ENCODE measurements around the gene RTKN. TPM values are rescaled to one million over a fixed set of nuclear protein-coding genes. Genes with fewer than 3 reads are reported as not detected.

RTKN gene
- total and polyA plus RNA-seq, 4 donors, result 27.8 to 98.0 (median 73.0) TPM

DNA sequence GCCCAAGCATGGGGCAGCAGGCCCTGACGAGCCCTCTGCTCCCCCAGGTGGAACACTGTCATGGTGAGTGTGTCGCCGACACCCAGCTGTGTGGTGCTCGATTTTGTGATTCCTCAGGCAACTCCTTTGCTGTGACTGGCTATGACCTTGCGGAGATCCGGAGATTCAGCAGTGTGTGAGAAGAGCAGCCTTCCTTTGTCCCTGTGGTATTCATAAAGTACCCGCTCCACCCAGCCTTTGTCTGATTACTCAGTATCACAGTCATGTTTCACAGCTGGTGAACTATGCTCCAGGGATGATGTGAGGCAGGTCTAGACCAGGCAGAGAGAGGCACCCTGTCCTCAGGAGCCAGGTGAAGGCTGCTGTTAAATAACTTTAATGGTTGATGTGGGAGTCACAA, 16.2 kb downstream of the RTKN start:
- Histone ChIP-seq H3K4me1 (ENCODE audit: control insufficient read depth in 4 of 4, insufficient read depth in 4 of 4, low read length in 3 of 4) (peaks cover 8 to 34% (median 26%) of the 10 kb centered on the region in 4 donors), H3K9me3 (ENCODE audit: control insufficient read depth in 4 of 4, low read length in 3 of 4) (no peaks in the 10 kb centered on the region), H3K36me3 (ENCODE audit: control insufficient read depth in 4 of 4, insufficient read depth in 3 of 4, low read depth in 1 of 4, low read length in 3 of 4) (peaks cover 10 to 41% (median 27%) of the 10 kb centered on the region in 4 donors), H3K27me3 (ENCODE audit: control insufficient read depth in 4 of 4, insufficient read depth in 4 of 4, low read length in 3 of 4) (no peaks in the 10 kb centered on the region), H3K9ac (ENCODE audit: low read depth in 1 of 2, low read length in 2 of 2) (no peak overlapping the region), H3K4me3 (ENCODE audit: low read depth in 1 of 3, low read length in 3 of 3) (no peak overlapping the region), H3K27ac (ENCODE audit: low read depth in 1 of 2, low read length in 2 of 2) (no peak overlapping the region)
- DNase-seq (ENCODE audit: low spot score), result no peak
- TF ChIP-seq FOXA1 (IDR thresholded peaks at IDR 0.05), result no peak
- no peak for TF ChIP-seq SP1 (IDR thresholded peaks at IDR 0.05)
- TF ChIP-seq, protein P1, sequence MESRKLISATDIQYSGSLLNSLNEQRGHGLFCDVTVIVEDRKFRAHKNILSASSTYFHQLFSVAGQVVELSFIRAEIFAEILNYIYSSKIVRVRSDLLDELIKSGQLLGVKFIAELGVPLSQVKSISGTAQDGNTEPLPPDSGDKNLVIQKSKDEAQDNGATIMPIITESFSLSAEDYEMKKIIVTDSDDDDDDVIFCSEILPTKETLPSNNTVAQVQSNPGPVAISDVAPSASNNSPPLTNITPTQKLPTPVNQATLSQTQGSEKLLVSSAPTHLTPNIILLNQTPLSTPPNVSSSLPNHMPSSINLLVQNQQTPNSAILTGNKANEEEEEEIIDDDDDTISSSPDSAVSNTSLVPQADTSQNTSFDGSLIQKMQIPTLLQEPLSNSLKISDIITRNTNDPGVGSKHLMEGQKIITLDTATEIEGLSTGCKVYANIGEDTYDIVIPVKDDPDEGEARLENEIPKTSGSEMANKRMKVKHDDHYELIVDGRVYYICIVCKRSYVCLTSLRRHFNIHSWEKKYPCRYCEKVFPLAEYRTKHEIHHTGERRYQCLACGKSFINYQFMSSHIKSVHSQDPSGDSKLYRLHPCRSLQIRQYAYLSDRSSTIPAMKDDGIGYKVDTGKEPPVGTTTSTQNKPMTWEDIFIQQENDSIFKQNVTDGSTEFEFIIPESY (IDR thresholded peaks at IDR 0.05), result no peak
- TF ChIP-seq HNF4G (IDR thresholded peaks at IDR 0.05), result no peak
- TF ChIP-seq YY1 (IDR thresholded peaks at IDR 0.05), result no peak
- TF ChIP-seq, protein P2, sequence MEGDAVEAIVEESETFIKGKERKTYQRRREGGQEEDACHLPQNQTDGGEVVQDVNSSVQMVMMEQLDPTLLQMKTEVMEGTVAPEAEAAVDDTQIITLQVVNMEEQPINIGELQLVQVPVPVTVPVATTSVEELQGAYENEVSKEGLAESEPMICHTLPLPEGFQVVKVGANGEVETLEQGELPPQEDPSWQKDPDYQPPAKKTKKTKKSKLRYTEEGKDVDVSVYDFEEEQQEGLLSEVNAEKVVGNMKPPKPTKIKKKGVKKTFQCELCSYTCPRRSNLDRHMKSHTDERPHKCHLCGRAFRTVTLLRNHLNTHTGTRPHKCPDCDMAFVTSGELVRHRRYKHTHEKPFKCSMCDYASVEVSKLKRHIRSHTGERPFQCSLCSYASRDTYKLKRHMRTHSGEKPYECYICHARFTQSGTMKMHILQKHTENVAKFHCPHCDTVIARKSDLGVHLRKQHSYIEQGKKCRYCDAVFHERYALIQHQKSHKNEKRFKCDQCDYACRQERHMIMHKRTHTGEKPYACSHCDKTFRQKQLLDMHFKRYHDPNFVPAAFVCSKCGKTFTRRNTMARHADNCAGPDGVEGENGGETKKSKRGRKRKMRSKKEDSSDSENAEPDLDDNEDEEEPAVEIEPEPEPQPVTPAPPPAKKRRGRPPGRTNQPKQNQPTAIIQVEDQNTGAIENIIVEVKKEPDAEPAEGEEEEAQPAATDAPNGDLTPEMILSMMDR (IDR thresholded peaks at IDR 0.05; ENCODE audit: low read depth, low read length, missing input control), result no peak
- TF ChIP-seq, protein P3, sequence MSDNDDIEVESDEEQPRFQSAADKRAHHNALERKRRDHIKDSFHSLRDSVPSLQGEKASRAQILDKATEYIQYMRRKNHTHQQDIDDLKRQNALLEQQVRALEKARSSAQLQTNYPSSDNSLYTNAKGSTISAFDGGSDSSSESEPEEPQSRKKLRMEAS (IDR thresholded peaks at IDR 0.05), result no peak
- 92% methylated on average over 7 of the region's 7 CpGs for WGBS

DNA sequence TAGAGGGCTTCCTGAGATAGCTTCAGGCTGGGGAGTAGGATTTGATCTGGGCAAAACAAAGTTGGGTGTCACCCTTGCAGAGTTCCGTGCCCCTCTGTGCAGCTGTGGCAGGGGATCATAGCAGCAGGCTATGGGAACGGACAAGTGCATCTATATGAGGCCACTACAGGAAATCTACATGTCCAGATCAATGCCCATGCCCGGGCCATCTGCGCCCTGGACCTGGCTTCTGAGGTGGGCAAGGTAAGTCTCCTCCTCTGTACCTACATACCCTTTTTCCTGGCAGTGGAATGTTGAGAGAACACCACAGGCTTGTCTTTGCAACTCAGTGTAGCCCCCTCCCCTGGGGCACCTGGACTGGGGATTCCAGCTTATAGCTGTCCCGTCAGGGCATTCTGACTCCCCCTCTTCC, 16.7 kb downstream of the RTKN start:
- 92% methylated on average over 5 of the region's 5 CpGs for WGBS
- DNase-seq (ENCODE audit: low spot score), result no peak
- H3K4me3 ChIP-seq (ENCODE audit: low read depth in 1 of 3, low read length in 3 of 3), result no peak overlapping the region
- peaks cover 10 to 41% (median 27%) of the 10 kb centered on the region in 4 donors for H3K36me3 ChIP-seq (ENCODE audit: control insufficient read depth in 4 of 4, insufficient read depth in 3 of 4, low read depth in 1 of 4, low read length in 3 of 4)
- no peak overlapping the region for H3K9ac ChIP-seq (ENCODE audit: low read depth in 1 of 2, low read length in 2 of 2)
- H3K4me1 ChIP-seq (ENCODE audit: control insufficient read depth in 4 of 4, insufficient read depth in 4 of 4, low read length in 3 of 4), result peaks cover 6 to 28% (median 21%) of the 10 kb centered on the region in 4 donors
- TF ChIP-seq, protein P3 (IDR thresholded peaks at IDR 0.05), result no peak
- TF ChIP-seq FOXA1 (IDR thresholded peaks at IDR 0.05) (no peak), JUND (IDR thresholded peaks at IDR 0.05) (no peak), NR2F2 (IDR thresholded peaks at IDR 0.05) (no peak), EGR1 (IDR thresholded peaks at IDR 0.05; ENCODE audit: low read depth in 2 of 2) (no peak)
- H3K27ac ChIP-seq (ENCODE audit: low read depth in 1 of 2, low read length in 2 of 2), result no peak overlapping the region
- H3K27me3 ChIP-seq (ENCODE audit: control insufficient read depth in 4 of 4, insufficient read depth in 4 of 4, low read length in 3 of 4), result no peaks in the 10 kb centered on the region
- H3K9me3 ChIP-seq (ENCODE audit: control insufficient read depth in 4 of 4, low read length in 3 of 4), result no peaks in the 10 kb centered on the region

DNA sequence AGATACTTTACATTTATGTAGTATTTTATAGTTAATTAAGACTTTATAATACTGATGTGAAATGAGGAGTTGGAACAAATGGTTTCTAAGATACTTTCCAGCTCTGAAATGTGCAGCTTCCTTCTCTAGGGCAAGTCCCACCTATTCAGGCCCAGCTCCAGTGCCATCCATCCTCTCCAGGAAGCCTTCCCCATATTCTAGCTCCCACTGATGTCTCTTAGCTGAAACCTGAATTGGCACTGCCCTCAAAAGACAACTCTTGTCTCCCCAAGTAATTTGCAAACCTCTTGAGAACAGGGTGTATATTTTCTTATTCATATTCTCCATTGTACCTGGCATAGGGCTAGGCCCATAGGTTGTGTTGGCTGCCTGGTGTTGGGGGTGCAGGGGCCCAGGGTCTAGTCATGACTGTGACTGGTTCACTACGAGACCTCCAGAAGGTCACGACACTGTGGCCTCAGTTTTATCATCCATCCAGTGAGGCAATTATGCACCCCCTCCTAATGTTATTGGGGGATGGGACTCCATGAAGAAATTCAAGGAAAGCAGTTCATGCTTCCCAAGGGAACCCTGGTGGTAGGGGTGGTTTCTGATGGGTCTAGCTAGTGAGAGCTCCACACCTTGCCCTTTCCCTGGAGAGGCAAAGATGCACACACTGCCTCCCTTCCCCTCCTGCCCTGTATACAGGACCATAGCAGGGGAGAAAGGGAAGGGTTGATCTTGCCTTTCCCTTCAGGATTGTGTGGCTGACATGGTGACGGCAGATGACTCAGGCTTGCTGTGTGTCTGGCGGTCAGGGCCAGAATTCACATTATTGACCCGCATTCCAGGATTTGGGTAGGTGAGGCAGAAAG, 17.4 kb downstream of the RTKN start:
- H3K4me1 ChIP-seq (ENCODE audit: control insufficient read depth in 4 of 4, insufficient read depth in 4 of 4, low read length in 3 of 4), result peaks cover 6 to 22% (median 15%) of the 10 kb centered on the region in 4 donors
- H3K9me3 ChIP-seq (ENCODE audit: control insufficient read depth in 4 of 4, low read length in 3 of 4), result no peaks in the 10 kb centered on the region
- DNase-seq (ENCODE audit: low spot score), result no peak
- H3K36me3 ChIP-seq (ENCODE audit: control insufficient read depth in 4 of 4, insufficient read depth in 3 of 4, low read depth in 1 of 4, low read length in 3 of 4), result peaks cover 10 to 41% (median 27%) of the 10 kb centered on the region in 4 donors
- no peak overlapping the region for H3K4me3 ChIP-seq (ENCODE audit: low read depth in 1 of 3, low read length in 3 of 3)
- no peak overlapping the region for H3K27ac ChIP-seq (ENCODE audit: low read depth in 1 of 2, low read length in 2 of 2)
- H3K9ac ChIP-seq (ENCODE audit: low read depth in 1 of 2, low read length in 2 of 2), result no peak overlapping the region
- 72% methylated on average over 5 of the region's 5 CpGs for WGBS
- H3K27me3 ChIP-seq (ENCODE audit: control insufficient read depth in 4 of 4, insufficient read depth in 4 of 4, low read length in 3 of 4), result no peaks in the 10 kb centered on the region
- TF ChIP-seq RXRA (IDR thresholded peaks at IDR 0.05), result no peak
- TF ChIP-seq, protein P2 (IDR thresholded peaks at IDR 0.05; ENCODE audit: low read depth, low read length, missing input control), result no peak
- TF ChIP-seq JUND (IDR thresholded peaks at IDR 0.05), result no peak
- TF ChIP-seq, protein P3 (IDR thresholded peaks at IDR 0.05), result no peak
- TF ChIP-seq, protein P4, sequence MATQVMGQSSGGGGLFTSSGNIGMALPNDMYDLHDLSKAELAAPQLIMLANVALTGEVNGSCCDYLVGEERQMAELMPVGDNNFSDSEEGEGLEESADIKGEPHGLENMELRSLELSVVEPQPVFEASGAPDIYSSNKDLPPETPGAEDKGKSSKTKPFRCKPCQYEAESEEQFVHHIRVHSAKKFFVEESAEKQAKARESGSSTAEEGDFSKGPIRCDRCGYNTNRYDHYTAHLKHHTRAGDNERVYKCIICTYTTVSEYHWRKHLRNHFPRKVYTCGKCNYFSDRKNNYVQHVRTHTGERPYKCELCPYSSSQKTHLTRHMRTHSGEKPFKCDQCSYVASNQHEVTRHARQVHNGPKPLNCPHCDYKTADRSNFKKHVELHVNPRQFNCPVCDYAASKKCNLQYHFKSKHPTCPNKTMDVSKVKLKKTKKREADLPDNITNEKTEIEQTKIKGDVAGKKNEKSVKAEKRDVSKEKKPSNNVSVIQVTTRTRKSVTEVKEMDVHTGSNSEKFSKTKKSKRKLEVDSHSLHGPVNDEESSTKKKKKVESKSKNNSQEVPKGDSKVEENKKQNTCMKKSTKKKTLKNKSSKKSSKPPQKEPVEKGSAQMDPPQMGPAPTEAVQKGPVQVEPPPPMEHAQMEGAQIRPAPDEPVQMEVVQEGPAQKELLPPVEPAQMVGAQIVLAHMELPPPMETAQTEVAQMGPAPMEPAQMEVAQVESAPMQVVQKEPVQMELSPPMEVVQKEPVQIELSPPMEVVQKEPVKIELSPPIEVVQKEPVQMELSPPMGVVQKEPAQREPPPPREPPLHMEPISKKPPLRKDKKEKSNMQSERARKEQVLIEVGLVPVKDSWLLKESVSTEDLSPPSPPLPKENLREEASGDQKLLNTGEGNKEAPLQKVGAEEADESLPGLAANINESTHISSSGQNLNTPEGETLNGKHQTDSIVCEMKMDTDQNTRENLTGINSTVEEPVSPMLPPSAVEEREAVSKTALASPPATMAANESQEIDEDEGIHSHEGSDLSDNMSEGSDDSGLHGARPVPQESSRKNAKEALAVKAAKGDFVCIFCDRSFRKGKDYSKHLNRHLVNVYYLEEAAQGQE (IDR thresholded peaks at IDR 0.05), result no peak
- TF ChIP-seq RAD21 (IDR thresholded peaks at IDR 0.05), result no peak
- no peak for TF ChIP-seq NR2F2 (IDR thresholded peaks at IDR 0.05)

All from liver (tissue), 9 donors.